HG02973 (cell line): ENCODE measurements around the gene ASNS.

Experiments
- ATAC-seq: cut with Tn5 transposase; IDR thresholded peaks from one replicate; pipeline ENCODE4 v1.9.1; 2021; ENCODE audit warnings: moderate library complexity; ENCODE audit not compliant: unreplicated experiment

ASNS gene

DNA sequence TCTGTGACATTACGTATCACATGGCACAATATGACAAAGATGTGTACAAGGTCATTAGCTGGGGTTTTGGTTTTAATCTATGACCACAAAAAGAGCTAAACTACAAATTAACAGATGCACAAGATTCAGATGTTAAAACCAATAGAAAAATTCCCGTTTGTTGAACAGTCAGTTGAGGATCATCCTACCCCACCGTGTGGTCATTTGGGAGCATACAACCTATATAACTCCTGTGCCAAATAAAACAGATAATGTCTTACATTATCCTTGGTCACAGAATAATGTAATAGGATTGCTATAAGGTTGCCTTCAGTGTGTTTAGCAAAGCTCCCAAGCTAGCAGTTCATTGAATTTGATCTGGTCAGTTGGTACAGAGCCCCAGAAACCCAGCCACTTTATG is 28.2 kb downstream of the ASNS start:
- no peak for ATAC-seq

DNA sequence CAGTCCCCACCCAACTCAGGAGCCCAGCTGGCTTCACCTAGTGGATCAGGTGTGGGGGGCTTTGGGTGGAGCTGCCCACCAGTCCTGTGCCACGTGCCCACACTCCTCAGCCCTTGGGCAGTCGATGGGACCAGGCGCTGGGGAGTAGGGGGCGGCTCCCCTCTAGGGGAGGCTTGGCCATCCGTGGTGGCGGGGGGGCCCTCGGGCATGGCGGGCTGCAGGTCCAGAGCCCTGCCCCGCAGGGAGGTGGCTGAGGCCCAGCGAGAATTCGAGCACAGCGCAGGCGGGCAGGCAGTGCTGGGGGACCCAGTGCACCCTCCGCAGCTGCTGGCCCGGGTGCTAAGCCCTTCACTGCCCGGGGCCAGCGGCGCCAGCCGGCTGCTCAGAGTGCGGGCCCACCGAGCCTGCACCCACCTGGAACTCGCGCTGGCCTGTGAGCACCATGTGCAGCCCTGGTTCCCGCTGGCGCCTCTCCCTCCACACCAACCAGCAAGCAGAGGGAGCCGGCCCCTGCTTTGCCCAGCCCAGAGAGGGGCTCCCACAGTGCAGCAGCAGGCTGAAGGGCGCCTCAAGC is 29.3 kb downstream of the ASNS start:
- no peak for ATAC-seq

DNA sequence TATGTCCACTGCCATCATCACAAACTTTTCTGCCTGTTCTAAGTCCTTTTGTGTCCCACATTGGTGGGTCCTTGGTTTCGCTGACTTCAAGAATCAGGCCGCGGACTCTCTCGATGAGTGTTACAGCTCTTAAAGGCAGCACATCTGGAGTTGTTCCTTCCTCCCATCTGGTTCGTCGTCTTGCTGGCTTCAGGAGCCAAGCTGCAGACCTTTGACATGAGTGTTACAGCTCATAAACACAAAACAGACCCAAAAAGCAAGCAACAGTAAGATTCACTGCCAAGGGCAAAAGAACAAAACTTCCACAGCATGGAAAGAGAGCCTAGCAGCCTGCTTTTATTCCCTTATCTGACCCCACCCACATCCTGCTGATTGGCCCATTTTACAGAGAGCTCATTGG is 30.2 kb downstream of the ASNS start:
- ATAC-seq: no peak

DNA sequence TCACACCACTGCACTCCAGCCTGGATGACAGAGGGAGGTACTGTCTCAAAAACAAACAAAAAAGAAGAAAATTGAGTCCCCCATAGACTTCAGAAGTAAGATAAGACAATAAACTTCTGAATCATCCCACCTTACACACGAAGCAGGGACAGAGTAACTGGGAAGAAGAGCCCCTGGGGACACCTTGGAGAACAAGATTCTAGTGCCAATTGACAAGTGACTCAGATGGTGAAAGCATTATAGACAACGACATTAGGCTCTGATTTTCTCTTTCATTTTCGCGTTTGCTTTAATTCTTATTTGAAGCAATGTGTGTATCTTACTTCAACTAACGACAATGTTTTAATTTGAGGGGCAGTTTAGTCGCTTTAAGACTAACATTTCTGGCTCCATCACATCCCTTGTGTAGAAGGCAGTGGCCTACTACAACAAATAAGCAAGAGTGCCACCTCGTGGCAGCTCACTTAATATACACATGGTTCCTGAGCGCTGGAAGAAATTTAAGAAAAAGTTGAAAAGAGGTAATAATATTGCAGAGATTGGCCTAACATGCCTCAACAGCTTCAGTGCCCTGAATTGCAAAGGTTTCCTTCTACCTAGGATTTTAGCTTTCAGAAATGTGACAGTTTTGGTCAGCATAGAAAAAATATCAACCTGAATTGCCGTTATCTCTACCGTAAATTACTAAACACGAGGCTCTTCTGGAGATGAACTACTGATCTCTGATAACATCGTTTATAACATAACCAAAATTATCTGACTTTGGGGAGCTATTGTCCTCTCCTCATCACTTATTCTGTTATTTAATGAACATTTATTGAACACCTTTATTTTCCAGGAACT is 36.7 kb downstream of the ASNS start:
- peak; percentile 61 for ATAC-seq

DNA sequence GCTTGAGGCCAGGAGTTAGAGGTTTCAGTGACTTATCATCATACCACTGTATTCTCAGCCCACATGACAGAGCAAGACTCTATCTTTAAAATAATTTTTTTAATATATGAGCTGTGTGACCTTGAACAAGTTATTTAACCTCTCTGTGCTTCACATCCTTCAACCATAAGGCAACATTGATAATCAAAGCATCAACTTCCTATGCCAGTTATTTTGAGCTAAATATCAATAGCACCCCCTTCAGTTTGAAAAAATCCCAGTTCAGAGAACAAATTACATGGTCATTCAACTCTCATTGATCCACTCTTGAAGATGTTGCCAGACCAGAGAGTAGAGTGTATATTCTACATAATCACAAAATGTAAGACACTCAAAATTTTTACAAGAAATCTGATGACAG is 53.0 kb downstream of the ASNS start:
- no peak for ATAC-seq

DNA sequence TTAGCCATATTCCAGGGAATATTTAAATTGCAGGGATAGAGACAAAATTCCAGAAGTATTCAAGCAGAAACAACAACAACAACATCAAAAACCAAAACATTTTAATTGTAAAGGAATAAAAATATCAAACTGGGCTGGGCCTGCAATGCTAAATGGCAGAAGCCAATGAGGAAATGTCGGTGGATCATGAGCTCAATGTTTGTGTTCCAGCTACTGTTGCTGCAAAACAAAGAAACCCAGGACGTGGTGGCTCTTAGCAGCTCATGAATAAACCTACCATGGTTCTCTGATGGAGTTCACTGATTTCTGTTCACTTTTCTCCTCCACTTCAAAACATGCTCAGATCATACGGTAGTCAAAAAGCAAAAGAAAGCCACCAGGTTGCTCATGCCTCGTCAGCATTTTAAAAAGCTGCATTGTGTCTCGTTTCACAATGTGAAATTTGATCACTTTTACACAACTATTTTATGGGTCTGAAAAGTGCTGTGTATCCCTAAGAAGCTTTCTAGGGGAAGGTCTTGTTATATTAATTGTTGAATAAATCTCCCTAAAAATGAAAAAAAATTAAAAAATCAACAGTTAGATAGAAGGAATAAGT is 54.0 kb downstream of the ASNS start:
- no peak for ATAC-seq
